ENCODE results near the gene SUPT5H.

- TF ChIP-seq ATF7 (IDR thresholded peaks at IDR 0.05; ENCODE audit: low read depth): no peak
- TF ChIP-seq TCF12 (IDR thresholded peaks at IDR 0.05; ENCODE audit: low read depth, low read length): no peak
- TF ChIP-seq, protein P1, sequence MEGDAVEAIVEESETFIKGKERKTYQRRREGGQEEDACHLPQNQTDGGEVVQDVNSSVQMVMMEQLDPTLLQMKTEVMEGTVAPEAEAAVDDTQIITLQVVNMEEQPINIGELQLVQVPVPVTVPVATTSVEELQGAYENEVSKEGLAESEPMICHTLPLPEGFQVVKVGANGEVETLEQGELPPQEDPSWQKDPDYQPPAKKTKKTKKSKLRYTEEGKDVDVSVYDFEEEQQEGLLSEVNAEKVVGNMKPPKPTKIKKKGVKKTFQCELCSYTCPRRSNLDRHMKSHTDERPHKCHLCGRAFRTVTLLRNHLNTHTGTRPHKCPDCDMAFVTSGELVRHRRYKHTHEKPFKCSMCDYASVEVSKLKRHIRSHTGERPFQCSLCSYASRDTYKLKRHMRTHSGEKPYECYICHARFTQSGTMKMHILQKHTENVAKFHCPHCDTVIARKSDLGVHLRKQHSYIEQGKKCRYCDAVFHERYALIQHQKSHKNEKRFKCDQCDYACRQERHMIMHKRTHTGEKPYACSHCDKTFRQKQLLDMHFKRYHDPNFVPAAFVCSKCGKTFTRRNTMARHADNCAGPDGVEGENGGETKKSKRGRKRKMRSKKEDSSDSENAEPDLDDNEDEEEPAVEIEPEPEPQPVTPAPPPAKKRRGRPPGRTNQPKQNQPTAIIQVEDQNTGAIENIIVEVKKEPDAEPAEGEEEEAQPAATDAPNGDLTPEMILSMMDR (IDR thresholded peaks at IDR 0.05 in 2 of 3, conservative IDR thresholded peaks at IDR 0.05 in 1 of 3; ENCODE audit: control insufficient read depth in 2 of 3, extremely low read depth in 1 of 3, insufficient read depth in 1 of 3, low read depth in 3 of 3, low read length in 3 of 3): no peak
- TF ChIP-seq BACH1 (IDR thresholded peaks at IDR 0.05; ENCODE audit: borderline replicate concordance): no peak
- no peak for TF ChIP-seq EZH2 (IDR thresholded peaks at IDR 0.05; ENCODE audit: borderline replicate concordance, control insufficient read depth, low read depth, low read length)
- TF ChIP-seq RELA (IDR thresholded peaks at IDR 0.05; ENCODE audit: borderline replicate concordance, partially characterized antibody): no peak
- no peak for TF ChIP-seq SMC3 (IDR thresholded peaks at IDR 0.05; ENCODE audit: borderline replicate concordance, low read length)
- no peak for TF ChIP-seq SIN3A (IDR thresholded peaks at IDR 0.05; ENCODE audit: low read depth, low read length)
- TF ChIP-seq NBN (IDR thresholded peaks at IDR 0.05): no peak
- TF ChIP-seq MXI1 (IDR thresholded peaks at IDR 0.05; ENCODE audit: low read depth, low read length): no peak
- TF ChIP-seq ZNF274 (IDR thresholded peaks at IDR 0.05; ENCODE audit: insufficient read depth, insufficient read length): no peak
- TF ChIP-seq IKZF1 (conservative IDR thresholded peaks at IDR 0.05): peak; percentile 63
These were observed 53.6 kb downstream of the SUPT5H start, which contains the start of gene DLL3 for GRCh38 chr19:39498798-39499642.

Measured in GM12878 (cell line).